Neutrophil (primary cell): Measurements from ENCODE around the gene NLE1.

ENCODE experiments used
- H3K27ac ChIP-seq: fragments of 200-600 bp; sonication (generic); 2 replicates; pipeline ENCODE4 v1.5.1; 2016; ENCODE audit warnings: mild to moderate bottlenecking, moderate library complexity
- H3K27me3 ChIP-seq: fragments of 200-600 bp; sonication (generic); 2 replicates; pipeline ENCODE4 v1.6.0; 2016; ENCODE audit warnings: mild to moderate bottlenecking
- H3K36me3 ChIP-seq: fragments of 200-600 bp; sonication (generic); 2 replicates; pipeline ENCODE4 v1.5.1; 2017
- H3K4me1 ChIP-seq, 2 experiments: fragments of 200-600 bp in 1 of 2; sonication (generic) in 1 of 2; 1 replicate in 1 of 2; 2 replicates in 1 of 2; pipeline versions ENCODE4 v1.5.1 to v1.6.1; 2013 to 2016; ENCODE audit warnings: low read depth in 1 of 2, low read length in 1 of 2, mild to moderate bottlenecking in 1 of 2, moderate library complexity in 1 of 2; ENCODE audit not compliant: control insufficient read depth in 1 of 2, insufficient read depth in 1 of 2
- H3K4me3 ChIP-seq, 2 experiments: fragments of 200-600 bp in 1 of 2; sonication (generic) in 1 of 2; 1 replicate in 1 of 2; 2 replicates in 1 of 2; pipeline ENCODE4 v1.5.1; 2013 to 2016; ENCODE audit warnings: low read depth in 1 of 2, low read length in 1 of 2, mild to moderate bottlenecking in 1 of 2, moderate library complexity in 1 of 2
- H3K9me3 ChIP-seq: fragments of 200-600 bp; sonication (generic); 2 replicates; pipeline ENCODE4 v1.5.1; 2016
- TF ChIP-seq, protein P1 (sequence below): fragments of 200-600 bp; sonication (generic); IDR thresholded peaks from 2 replicates; pipeline ENCODE4 v1.5.1; 2016; ENCODE audit warnings: antibody characterized with exemption

NLE1 gene

DNA sequence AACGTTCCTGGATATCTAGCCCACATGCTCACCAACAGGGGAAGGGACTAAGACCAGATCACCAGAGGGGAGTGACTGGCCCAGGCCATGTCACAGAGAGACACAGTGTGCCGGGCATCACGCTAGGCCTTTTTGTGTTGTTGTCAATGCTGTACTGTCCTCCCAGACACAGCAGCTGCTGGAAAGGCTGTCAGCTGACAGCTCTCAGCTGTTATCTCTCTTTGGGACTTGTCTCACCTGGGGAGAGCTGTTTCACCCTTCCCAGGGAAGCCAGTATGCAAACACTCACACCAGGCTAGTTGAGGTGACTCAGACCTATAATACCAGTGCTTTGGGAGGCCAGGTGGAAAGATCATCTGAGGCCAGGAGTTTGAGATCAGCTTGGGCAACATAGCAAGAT, 24.9 kb upstream of the NLE1 start:
- TF ChIP-seq, protein P1, sequence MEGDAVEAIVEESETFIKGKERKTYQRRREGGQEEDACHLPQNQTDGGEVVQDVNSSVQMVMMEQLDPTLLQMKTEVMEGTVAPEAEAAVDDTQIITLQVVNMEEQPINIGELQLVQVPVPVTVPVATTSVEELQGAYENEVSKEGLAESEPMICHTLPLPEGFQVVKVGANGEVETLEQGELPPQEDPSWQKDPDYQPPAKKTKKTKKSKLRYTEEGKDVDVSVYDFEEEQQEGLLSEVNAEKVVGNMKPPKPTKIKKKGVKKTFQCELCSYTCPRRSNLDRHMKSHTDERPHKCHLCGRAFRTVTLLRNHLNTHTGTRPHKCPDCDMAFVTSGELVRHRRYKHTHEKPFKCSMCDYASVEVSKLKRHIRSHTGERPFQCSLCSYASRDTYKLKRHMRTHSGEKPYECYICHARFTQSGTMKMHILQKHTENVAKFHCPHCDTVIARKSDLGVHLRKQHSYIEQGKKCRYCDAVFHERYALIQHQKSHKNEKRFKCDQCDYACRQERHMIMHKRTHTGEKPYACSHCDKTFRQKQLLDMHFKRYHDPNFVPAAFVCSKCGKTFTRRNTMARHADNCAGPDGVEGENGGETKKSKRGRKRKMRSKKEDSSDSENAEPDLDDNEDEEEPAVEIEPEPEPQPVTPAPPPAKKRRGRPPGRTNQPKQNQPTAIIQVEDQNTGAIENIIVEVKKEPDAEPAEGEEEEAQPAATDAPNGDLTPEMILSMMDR = no peak
- Histone ChIP-seq H3K36me3 (no peaks in the 10 kb centered on the region), H3K4me3 (no peak overlapping the region), H3K9me3 (no peaks in the 10 kb centered on the region), H3K27me3 (peaks cover 20% of the 10 kb centered on the region), H3K27ac (no peak overlapping the region), H3K4me1 (no peaks in the 10 kb centered on the region)

DNA sequence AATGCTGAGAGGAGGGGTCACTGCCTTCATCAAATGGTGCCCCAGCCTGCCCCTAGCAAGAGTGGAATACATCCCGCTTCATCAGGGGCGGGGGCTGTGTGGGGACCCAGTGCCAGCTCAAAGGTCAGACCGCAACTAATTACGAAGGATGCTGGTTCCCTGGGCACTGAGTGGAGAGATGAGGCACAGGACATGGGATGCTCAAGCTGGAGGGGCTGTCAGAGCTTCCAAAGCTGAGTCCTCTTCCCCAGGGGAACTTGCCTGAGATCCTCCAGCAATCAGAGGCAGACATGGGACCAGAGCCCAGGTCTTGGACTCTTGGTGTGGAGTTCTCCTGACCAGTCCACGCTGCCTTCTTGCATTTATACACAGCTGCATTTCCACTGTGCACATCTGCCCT, 24.4 kb upstream of the NLE1 start:
- TF ChIP-seq, protein P1 = no peak
- no peaks in the 10 kb centered on the region for H3K4me1 ChIP-seq
- H3K36me3 ChIP-seq = no peaks in the 10 kb centered on the region
- H3K4me3 ChIP-seq = no peak overlapping the region
- no peak overlapping the region for H3K27ac ChIP-seq
- no peaks in the 10 kb centered on the region for H3K9me3 ChIP-seq
- peaks cover 25% of the 10 kb centered on the region for H3K27me3 ChIP-seq

GRCh38 chr17:35164716-35165115, 22.6 kb upstream of the NLE1 start:
- Histone ChIP-seq H3K36me3 (no peaks in the 10 kb centered on the region), H3K4me1 (no peaks in the 10 kb centered on the region), H3K27ac (no peak overlapping the region), H3K9me3 (no peaks in the 10 kb centered on the region), H3K27me3 (peaks cover 38% of the 10 kb centered on the region), H3K4me3 (no peak overlapping the region)
- TF ChIP-seq, protein P1 = no peak

GRCh38 chr17:35163886-35164285, 21.8 kb upstream of the NLE1 start:
- TF ChIP-seq, protein P1 = no peak
- H3K36me3 ChIP-seq = no peaks in the 10 kb centered on the region
- no peaks in the 10 kb centered on the region for H3K9me3 ChIP-seq
- H3K4me1 ChIP-seq = no peaks in the 10 kb centered on the region
- H3K4me3 ChIP-seq = no peak overlapping the region
- H3K27ac ChIP-seq = no peak overlapping the region
- peaks cover 38% of the 10 kb centered on the region for H3K27me3 ChIP-seq

DNA sequence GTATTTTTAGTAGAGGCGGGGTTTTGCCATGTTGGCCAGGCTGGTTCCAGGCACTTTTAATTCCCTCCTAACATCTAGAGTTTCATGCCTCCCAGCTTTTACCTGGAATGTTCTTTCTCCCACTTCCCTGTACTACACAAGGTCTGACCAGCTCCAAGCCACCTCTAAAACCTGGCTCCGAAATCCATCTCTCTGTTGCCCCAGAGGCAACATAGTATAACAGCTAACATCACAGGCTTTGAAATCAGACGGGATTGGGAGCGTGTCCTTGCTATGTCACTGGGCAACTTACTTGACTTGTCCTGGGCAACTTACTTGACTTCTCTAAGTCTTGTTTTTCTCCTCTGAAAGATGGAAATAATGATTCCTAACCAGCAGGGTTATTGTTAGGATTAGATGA, 20.7 kb upstream of the NLE1 start:
- no peak overlapping the region for H3K4me3 ChIP-seq
- no peaks in the 10 kb centered on the region for H3K9me3 ChIP-seq
- H3K27ac ChIP-seq = no peak overlapping the region
- H3K4me1 ChIP-seq = no peaks in the 10 kb centered on the region
- TF ChIP-seq, protein P1 = no peak
- H3K36me3 ChIP-seq = no peaks in the 10 kb centered on the region
- H3K27me3 ChIP-seq = peaks cover 38% of the 10 kb centered on the region

GRCh38 chr17:35161281-35161761, 19.2 kb upstream of the NLE1 start:
- TF ChIP-seq, protein P1 = no peak
- Histone ChIP-seq H3K36me3 (no peaks in the 10 kb centered on the region), H3K27me3 (peaks cover 38% of the 10 kb centered on the region), H3K4me1 (no peaks in the 10 kb centered on the region), H3K9me3 (no peaks in the 10 kb centered on the region), H3K4me3 (no peak overlapping the region), H3K27ac (no peak overlapping the region)
